ENCODE data around the gene CREBBP. TPM values are rescaled to one million over a fixed set of nuclear protein-coding genes. Genes with fewer than 3 reads are reported as not detected.

Gene CREBBP
- total and polyA plus RNA-seq, 2 donors: 11.6 to 20.7 TPM

GRCh38 chr16:3729161-3730112 is 151.1 kb downstream of the CREBBP start:
- H3K27me3 ChIP-seq (ENCODE audit: control insufficient read depth in 2 of 2, insufficient read depth in 1 of 2, low read length in 1 of 2): no peaks in the 10 kb centered on the region
- WGBS: 97% methylated on average over 49 of the region's 49 CpGs
- DNase-seq (ENCODE audit: low read depth in 6 of 9, low spot score in 9 of 9): no peak

GRCh38 chr16:3728424-3729160 is 151.9 kb downstream of the CREBBP start:
- peaks cover 49 to 65% of the 10 kb centered on the region in 2 donors for H3K36me3 ChIP-seq (ENCODE audit: control insufficient read depth in 2 of 2, insufficient read depth in 2 of 2, low read length in 1 of 2)
- no peaks in the 10 kb centered on the region for H3K9me3 ChIP-seq (ENCODE audit: control insufficient read depth in 2 of 2, insufficient read depth in 1 of 2, low read length in 1 of 2)
- H3K4me1 ChIP-seq (ENCODE audit: control insufficient read depth in 2 of 2, insufficient read depth in 2 of 2, low read length in 2 of 2): no peaks in the 10 kb centered on the region
- no peaks in the 10 kb centered on the region for H3K27me3 ChIP-seq (ENCODE audit: control insufficient read depth in 2 of 2, insufficient read depth in 1 of 2, low read length in 1 of 2)
- no peak overlapping the region for H3K27ac ChIP-seq (ENCODE audit: low read depth in 1 of 2, low read length in 1 of 2)
- no peak overlapping the region for H3K4me3 ChIP-seq (ENCODE audit: low read length in 2 of 2)
- 98% methylated on average over 31 of the region's 31 CpGs for WGBS
- DNase-seq (ENCODE audit: low read depth in 6 of 9, low spot score in 9 of 9): no peak

More at GRCh38 chr16:3729161-3730112, 151.1 kb downstream of the CREBBP start:
- H3K9me3 ChIP-seq (ENCODE audit: control insufficient read depth in 2 of 2, insufficient read depth in 1 of 2, low read length in 1 of 2): no peaks in the 10 kb centered on the region
- H3K4me1 ChIP-seq (ENCODE audit: control insufficient read depth in 2 of 2, insufficient read depth in 2 of 2, low read length in 2 of 2): no peaks in the 10 kb centered on the region
- no peak overlapping the region for H3K4me3 ChIP-seq (ENCODE audit: low read length in 2 of 2)
- H3K36me3 ChIP-seq (ENCODE audit: control insufficient read depth in 2 of 2, insufficient read depth in 2 of 2, low read length in 1 of 2): peaks cover 55 to 72% of the 10 kb centered on the region in 2 donors
- H3K27ac ChIP-seq (ENCODE audit: low read depth in 1 of 2, low read length in 1 of 2): no peak overlapping the region

- H3K4me3 ChIP-seq (ENCODE audit: low read length in 2 of 2): no peak overlapping the region
- DNase-seq (ENCODE audit: low read depth in 6 of 9, low spot score in 9 of 9): no peak
- no peak overlapping the region for H3K27ac ChIP-seq (ENCODE audit: low read depth in 1 of 2, low read length in 1 of 2)
- H3K4me1 ChIP-seq (ENCODE audit: control insufficient read depth in 2 of 2, insufficient read depth in 2 of 2, low read length in 2 of 2): no peaks in the 10 kb centered on the region
- WGBS: 95% methylated on average over 21 of the region's 21 CpGs
- H3K36me3 ChIP-seq (ENCODE audit: control insufficient read depth in 2 of 2, insufficient read depth in 2 of 2, low read length in 1 of 2): peaks cover 49 to 61% of the 10 kb centered on the region in 2 donors
- H3K9me3 ChIP-seq (ENCODE audit: control insufficient read depth in 2 of 2, insufficient read depth in 1 of 2, low read length in 1 of 2): no peaks in the 10 kb centered on the region
- no peaks in the 10 kb centered on the region for H3K27me3 ChIP-seq (ENCODE audit: control insufficient read depth in 2 of 2, insufficient read depth in 1 of 2, low read length in 1 of 2)
Observed at GRCh38 chr16:3727806-3728381, 152.6 kb downstream of the CREBBP start.

- DNase-seq (ENCODE audit: low read depth in 6 of 9, low spot score in 9 of 9): no peak
- no peaks in the 10 kb centered on the region for H3K4me1 ChIP-seq (ENCODE audit: control insufficient read depth in 2 of 2, insufficient read depth in 2 of 2, low read length in 2 of 2)
- H3K27me3 ChIP-seq (ENCODE audit: control insufficient read depth in 2 of 2, insufficient read depth in 1 of 2, low read length in 1 of 2): no peaks in the 10 kb centered on the region
- H3K9me3 ChIP-seq (ENCODE audit: control insufficient read depth in 2 of 2, insufficient read depth in 1 of 2, low read length in 1 of 2): no peaks in the 10 kb centered on the region
- peaks cover 36 to 44% of the 10 kb centered on the region in 2 donors for H3K36me3 ChIP-seq (ENCODE audit: control insufficient read depth in 2 of 2, insufficient read depth in 2 of 2, low read length in 1 of 2)
- WGBS: 98% methylated on average over 33 of the region's 33 CpGs
- no peak overlapping the region for H3K27ac ChIP-seq (ENCODE audit: low read depth in 1 of 2, low read length in 1 of 2)
- H3K4me3 ChIP-seq (ENCODE audit: low read length in 2 of 2): no peak overlapping the region
Observed at GRCh38 chr16:3726021-3726687, 154.4 kb downstream of the CREBBP start.

GRCh38 chr16:3725276-3725675 is 155.2 kb downstream of the CREBBP start:
- peaks cover 27 to 35% of the 10 kb centered on the region in 2 donors for H3K36me3 ChIP-seq (ENCODE audit: control insufficient read depth in 2 of 2, insufficient read depth in 2 of 2, low read length in 1 of 2)
- no peak for DNase-seq (ENCODE audit: low read depth in 6 of 9, low spot score in 9 of 9)
- no peak overlapping the region for H3K27ac ChIP-seq (ENCODE audit: low read depth in 1 of 2, low read length in 1 of 2)
- H3K4me3 ChIP-seq (ENCODE audit: low read length in 2 of 2): no peak overlapping the region
- no peaks in the 10 kb centered on the region for H3K9me3 ChIP-seq (ENCODE audit: control insufficient read depth in 2 of 2, insufficient read depth in 1 of 2, low read length in 1 of 2)
- 84% methylated on average over 8 of the region's 8 CpGs for WGBS
- no peaks in the 10 kb centered on the region for H3K4me1 ChIP-seq (ENCODE audit: control insufficient read depth in 2 of 2, insufficient read depth in 2 of 2, low read length in 2 of 2)
- H3K27me3 ChIP-seq (ENCODE audit: control insufficient read depth in 2 of 2, insufficient read depth in 1 of 2, low read length in 1 of 2): no peaks in the 10 kb centered on the region

- no peaks in the 10 kb centered on the region for H3K9me3 ChIP-seq (ENCODE audit: control insufficient read depth in 2 of 2, insufficient read depth in 1 of 2, low read length in 1 of 2)
- H3K27ac ChIP-seq (ENCODE audit: low read depth in 1 of 2, low read length in 1 of 2): no peak overlapping the region
- DNase-seq (ENCODE audit: low read depth in 6 of 9, low spot score in 9 of 9): no peak
- peaks cover 5 to 6% of the 10 kb centered on the region in 2 donors for H3K4me1 ChIP-seq (ENCODE audit: control insufficient read depth in 2 of 2, insufficient read depth in 2 of 2, low read length in 2 of 2)
- WGBS: 94% methylated on average over 10 of the region's 10 CpGs
- peaks cover under 1 to 7% of the 10 kb centered on the region in 2 donors for H3K36me3 ChIP-seq (ENCODE audit: control insufficient read depth in 2 of 2, insufficient read depth in 2 of 2, low read length in 1 of 2)
- no peak overlapping the region for H3K4me3 ChIP-seq (ENCODE audit: low read length in 2 of 2)
- H3K27me3 ChIP-seq (ENCODE audit: control insufficient read depth in 2 of 2, insufficient read depth in 1 of 2, low read length in 1 of 2): no peaks in the 10 kb centered on the region
Observed at GRCh38 chr16:3722508-3722907, 158.0 kb downstream of the CREBBP start.

- Histone ChIP-seq H3K9me3 (ENCODE audit: control insufficient read depth in 2 of 2, insufficient read depth in 1 of 2, low read length in 1 of 2) (no peaks in the 10 kb centered on the region), H3K27ac (ENCODE audit: low read depth in 1 of 2, low read length in 1 of 2) (no peak overlapping the region), H3K4me3 (ENCODE audit: low read length in 2 of 2) (no peak overlapping the region), H3K36me3 (ENCODE audit: control insufficient read depth in 2 of 2, insufficient read depth in 2 of 2, low read length in 1 of 2) (no peaks in the 10 kb centered on the region), H3K4me1 (ENCODE audit: control insufficient read depth in 2 of 2, insufficient read depth in 2 of 2, low read length in 2 of 2) (peaks cover 8 to 10% of the 10 kb centered on the region in 2 donors), H3K27me3 (ENCODE audit: control insufficient read depth in 2 of 2, insufficient read depth in 1 of 2, low read length in 1 of 2) (no peaks in the 10 kb centered on the region)
- DNase-seq (ENCODE audit: low read depth in 6 of 9, low spot score in 9 of 9): no peak
- WGBS: 96% methylated on average over 11 of the region's 11 CpGs
Observed at GRCh38 chr16:3720418-3720817, 160.1 kb downstream of the CREBBP start.

GRCh38 chr16:3718628-3719027 is 161.9 kb downstream of the CREBBP start:
- DNase-seq (ENCODE audit: low read depth in 6 of 9, low spot score in 9 of 9): no peak
- WGBS: 98% methylated on average over 10 of the region's 10 CpGs
- no peaks in the 10 kb centered on the region for H3K9me3 ChIP-seq (ENCODE audit: control insufficient read depth in 2 of 2, insufficient read depth in 1 of 2, low read length in 1 of 2)
- H3K27me3 ChIP-seq (ENCODE audit: control insufficient read depth in 2 of 2, insufficient read depth in 1 of 2, low read length in 1 of 2): no peaks in the 10 kb centered on the region
- peaks cover 0 to 4% of the 10 kb centered on the region in 2 donors for H3K36me3 ChIP-seq (ENCODE audit: control insufficient read depth in 2 of 2, insufficient read depth in 2 of 2, low read length in 1 of 2)
- no peak overlapping the region for H3K27ac ChIP-seq (ENCODE audit: low read depth in 1 of 2, low read length in 1 of 2)
- peaks cover 8 to 10% of the 10 kb centered on the region in 2 donors for H3K4me1 ChIP-seq (ENCODE audit: control insufficient read depth in 2 of 2, insufficient read depth in 2 of 2, low read length in 2 of 2)
- no peak overlapping the region for H3K4me3 ChIP-seq (ENCODE audit: low read length in 2 of 2)
